ENCODE results near the gene DENND5B. TPM values are rescaled to one million over a fixed set of nuclear protein-coding genes. Genes with fewer than 3 reads are reported as not detected.

DENND5B gene
- total and polyA plus RNA-seq, 4 donors = 4.5 to 23.1 (median 9.3) TPM

DNA sequence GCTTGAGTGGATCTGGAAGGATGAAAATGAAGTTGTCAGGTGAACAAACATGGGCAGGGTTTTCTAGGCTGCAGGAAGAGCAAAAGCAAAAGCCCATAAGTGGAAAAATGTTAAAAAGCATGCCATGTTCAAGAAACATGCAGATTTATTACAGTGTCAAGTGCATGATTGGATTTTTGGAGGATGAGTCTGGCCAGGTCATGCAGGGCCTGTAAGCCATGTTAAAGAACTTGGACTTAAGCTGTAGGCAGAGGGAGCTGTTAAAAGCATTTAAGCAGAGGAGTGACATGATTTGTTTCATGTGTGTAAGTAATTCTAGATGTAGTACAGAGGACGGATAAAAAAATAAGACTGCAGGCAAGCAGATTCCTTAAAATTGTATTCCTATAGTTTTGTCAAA lies 248.7 kb downstream of the DENND5B start:
- Histone ChIP-seq H3K27ac (ENCODE audit: low read depth in 1 of 2, low read length in 2 of 2) (no peak overlapping the region), H3K27me3 (ENCODE audit: control insufficient read depth in 4 of 4, insufficient read depth in 4 of 4, low read length in 3 of 4) (no peaks in the 10 kb centered on the region), H3K4me1 (ENCODE audit: control insufficient read depth in 4 of 4, insufficient read depth in 4 of 4, low read length in 3 of 4) (no peaks in the 10 kb centered on the region), H3K36me3 (ENCODE audit: control insufficient read depth in 4 of 4, insufficient read depth in 3 of 4, low read depth in 1 of 4, low read length in 3 of 4) (no peaks in the 10 kb centered on the region), H3K9me3 (ENCODE audit: control insufficient read depth in 4 of 4, low read length in 3 of 4) (no peaks in the 10 kb centered on the region), H3K4me3 (ENCODE audit: low read depth in 1 of 3, low read length in 3 of 3) (no peak overlapping the region), H3K9ac (ENCODE audit: low read depth in 1 of 2, low read length in 2 of 2) (no peak overlapping the region)
- TF ChIP-seq FOXA1 (IDR thresholded peaks at IDR 0.05) (no peak), MAX (IDR thresholded peaks at IDR 0.05) (no peak), FOXA2 (IDR thresholded peaks at IDR 0.05) (no peak), REST (IDR thresholded peaks at IDR 0.05) (no peak), HNF4A (conservative IDR thresholded peaks at IDR 0.05) (no peak), TAF1 (conservative IDR thresholded peaks at IDR 0.05) (no peak), ZBTB33 (IDR thresholded peaks at IDR 0.05) (no peak), GABPA (IDR thresholded peaks at IDR 0.05 in 1 of 2, conservative IDR thresholded peaks at IDR 0.05 in 1 of 2) (no peak), JUND (IDR thresholded peaks at IDR 0.05) (no peak), NR2F2 (IDR thresholded peaks at IDR 0.05) (no peak)
- TF ChIP-seq, protein P1, sequence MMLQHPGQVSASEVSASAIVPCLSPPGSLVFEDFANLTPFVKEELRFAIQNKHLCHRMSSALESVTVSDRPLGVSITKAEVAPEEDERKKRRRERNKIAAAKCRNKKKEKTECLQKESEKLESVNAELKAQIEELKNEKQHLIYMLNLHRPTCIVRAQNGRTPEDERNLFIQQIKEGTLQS (IDR thresholded peaks at IDR 0.05) = no peak
- TF ChIP-seq, protein P2, sequence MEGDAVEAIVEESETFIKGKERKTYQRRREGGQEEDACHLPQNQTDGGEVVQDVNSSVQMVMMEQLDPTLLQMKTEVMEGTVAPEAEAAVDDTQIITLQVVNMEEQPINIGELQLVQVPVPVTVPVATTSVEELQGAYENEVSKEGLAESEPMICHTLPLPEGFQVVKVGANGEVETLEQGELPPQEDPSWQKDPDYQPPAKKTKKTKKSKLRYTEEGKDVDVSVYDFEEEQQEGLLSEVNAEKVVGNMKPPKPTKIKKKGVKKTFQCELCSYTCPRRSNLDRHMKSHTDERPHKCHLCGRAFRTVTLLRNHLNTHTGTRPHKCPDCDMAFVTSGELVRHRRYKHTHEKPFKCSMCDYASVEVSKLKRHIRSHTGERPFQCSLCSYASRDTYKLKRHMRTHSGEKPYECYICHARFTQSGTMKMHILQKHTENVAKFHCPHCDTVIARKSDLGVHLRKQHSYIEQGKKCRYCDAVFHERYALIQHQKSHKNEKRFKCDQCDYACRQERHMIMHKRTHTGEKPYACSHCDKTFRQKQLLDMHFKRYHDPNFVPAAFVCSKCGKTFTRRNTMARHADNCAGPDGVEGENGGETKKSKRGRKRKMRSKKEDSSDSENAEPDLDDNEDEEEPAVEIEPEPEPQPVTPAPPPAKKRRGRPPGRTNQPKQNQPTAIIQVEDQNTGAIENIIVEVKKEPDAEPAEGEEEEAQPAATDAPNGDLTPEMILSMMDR (IDR thresholded peaks at IDR 0.05; ENCODE audit: low read depth, low read length, missing input control) = no peak
- WGBS = 89% methylated on average over 1 of the region's 1 CpG
- DNase-seq (ENCODE audit: low spot score) = no peak

- no peak for DNase-seq (ENCODE audit: low spot score)
- Histone ChIP-seq H3K27ac (ENCODE audit: low read depth in 1 of 2, low read length in 2 of 2) (no peak overlapping the region), H3K4me3 (ENCODE audit: low read depth in 1 of 3, low read length in 3 of 3) (no peak overlapping the region), H3K9me3 (ENCODE audit: control insufficient read depth in 4 of 4, low read length in 3 of 4) (no peaks in the 10 kb centered on the region), H3K36me3 (ENCODE audit: control insufficient read depth in 4 of 4, insufficient read depth in 3 of 4, low read depth in 1 of 4, low read length in 3 of 4) (no peaks in the 10 kb centered on the region), H3K27me3 (ENCODE audit: control insufficient read depth in 4 of 4, insufficient read depth in 4 of 4, low read length in 3 of 4) (no peaks in the 10 kb centered on the region), H3K4me1 (ENCODE audit: control insufficient read depth in 4 of 4, insufficient read depth in 4 of 4, low read length in 3 of 4) (no peaks in the 10 kb centered on the region), H3K9ac (ENCODE audit: low read depth in 1 of 2, low read length in 2 of 2) (no peak overlapping the region)
- 85% methylated on average over 10 of the region's 10 CpGs for WGBS
- TF ChIP-seq MAX (IDR thresholded peaks at IDR 0.05) = no peak
- TF ChIP-seq TAF1 (conservative IDR thresholded peaks at IDR 0.05) = no peak
- no peak for TF ChIP-seq SP1 (IDR thresholded peaks at IDR 0.05)
- no peak for TF ChIP-seq JUND (IDR thresholded peaks at IDR 0.05)
- TF ChIP-seq HNF4A (conservative IDR thresholded peaks at IDR 0.05) = no peak
- no peak for TF ChIP-seq NR2F2 (IDR thresholded peaks at IDR 0.05)
- TF ChIP-seq, protein P1 (IDR thresholded peaks at IDR 0.05) = no peak
- TF ChIP-seq ZBTB33 (IDR thresholded peaks at IDR 0.05) = no peak
- TF ChIP-seq HNF4G (IDR thresholded peaks at IDR 0.05) = no peak
- no peak for TF ChIP-seq RXRA (IDR thresholded peaks at IDR 0.05)
- TF ChIP-seq EGR1 (IDR thresholded peaks at IDR 0.05; ENCODE audit: low read depth in 2 of 2) = no peak
- TF ChIP-seq FOXA1 (IDR thresholded peaks at IDR 0.05) = no peak
Measured at GRCh38 chr12:31339831-31340622, 250.9 kb downstream of the DENND5B start.

All from liver (tissue), 9 donors.